Tibial nerve (tissue), 3 donors: ENCODE results near the gene CNOT9.

ENCODE experiments used
- CTCF ChIP-seq, 5 experiments: fragments of 200-600 bp in 3 of 5; fragments of 450-650 bp in 2 of 5; sonication (generic) in 3 of 5; IDR thresholded peaks; one replicate each; pipeline ENCODE4 v1.5.1; 2016 to 2019; ENCODE audit warnings: antibody characterized with exemption in 5 of 5, mild to moderate bottlenecking in 3 of 5, moderate library complexity in 2 of 5
- POLR2A ChIP-seq, 2 donors: fragments of 450-650 bp; IDR thresholded peaks; one replicate each; pipeline ENCODE4 v1.6.1; 2017; ENCODE audit warnings: antibody characterized with exemption in 2 of 2, mild to moderate bottlenecking in 2 of 2, moderate library complexity in 2 of 2

GRCh38 chr2:218644721-218645120 lies 76.1 kb downstream of the CNOT9 start:
- TF ChIP-seq POLR2A (IDR thresholded peaks at IDR 0.05) (no peak), CTCF (IDR thresholded peaks at IDR 0.05) (no peak)
